T47D (cell line): ENCODE results near the gene UGT1A1.
"Not testable (repeated sequence)": the region's sequence is repeated elsewhere in the genome, so short reads cannot be mapped to it uniquely, and the experiment has no call there.

Source experiments
- DNase-seq, 2 experiments: peaks; one replicate each; pipeline versions ENCODE4 v3.0.0 to v3.0.0-alpha.2; 2011 to 2012; ENCODE audit warnings: low read depth in 1 of 2, low spot score in 1 of 2
- JUND ChIP-seq: IDR thresholded peaks from 2 replicates; pipeline ENCODE4 v1.6.1; 2012; ENCODE audit warnings: low read depth
- in situ Hi-C: cut with HindIII; loops from 2 replicates; pipeline ENCODE4 v1.10.0; 2016; ENCODE audit warnings: low sequenced_read_pairs, low pct_unique_long_range_greater_than_20kb

UGT1A1 gene

GRCh38 chr2:233746475-233747282 lies 13.4 kb upstream of the UGT1A1 start:
- in situ Hi-C loops, result no loop called here
- TF ChIP-seq JUND, result no peak

GRCh38 chr2:233747283-233747544 lies 12.9 kb upstream of the UGT1A1 start:
- DNase-seq, result no peak
- TF ChIP-seq JUND, result no peak
- in situ Hi-C loops, result no loop called here

More at GRCh38 chr2:233746475-233747282, 13.4 kb upstream of the UGT1A1 start:
- DNase-seq, result no peak

GRCh38 chr2:233750689-233751088 lies 9.4 kb upstream of the UGT1A1 start:
- in situ Hi-C loops, DNase-seq: not testable (repeated sequence)

GRCh38 chr2:233751212-233752009 lies 8.7 kb upstream of the UGT1A1 start:
- in situ Hi-C loops, DNase-seq: not testable (repeated sequence)

- in situ Hi-C loops, result no loop called here
- TF ChIP-seq JUND, result no peak
- DNase-seq, result no peak
These were observed 5.0 kb upstream of the UGT1A1 start for GRCh38 chr2:233754872-233755611.

- in situ Hi-C loops, result no loop called here
- no peak for TF ChIP-seq JUND
These were observed 3.5 kb upstream of the UGT1A1 start for GRCh38 chr2:233756429-233757081.

DNA sequence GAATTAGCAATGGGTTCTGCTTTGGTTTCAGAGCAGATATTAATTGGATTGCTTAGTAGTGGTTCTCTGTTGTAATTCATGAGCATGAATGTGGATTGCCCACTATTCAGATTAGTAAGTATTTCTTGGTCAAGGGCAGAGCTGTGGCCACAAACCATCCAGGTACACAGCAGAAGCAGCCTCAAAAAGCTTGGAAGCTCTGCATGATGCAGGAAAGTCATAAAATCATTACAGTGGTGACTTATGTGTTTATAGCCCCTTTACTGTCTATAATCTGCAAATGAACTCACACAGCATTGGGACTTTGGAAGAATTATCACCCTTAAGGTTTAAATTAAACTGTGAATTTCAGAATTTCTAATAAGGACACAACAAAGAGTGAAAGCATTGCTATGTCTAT lies 1.9 kb upstream of the UGT1A1 start:
- no peak for DNase-seq
- in situ Hi-C loops, result no loop called here
- TF ChIP-seq JUND, result no peak

More at GRCh38 chr2:233756429-233757081, 3.5 kb upstream of the UGT1A1 start:
- no peak for DNase-seq

GRCh38 chr2:233758849-233759248 lies 1.2 kb upstream of the UGT1A1 start:
- TF ChIP-seq JUND, result no peak
- in situ Hi-C loops, result no loop called here
- DNase-seq, result no peak

DNA sequence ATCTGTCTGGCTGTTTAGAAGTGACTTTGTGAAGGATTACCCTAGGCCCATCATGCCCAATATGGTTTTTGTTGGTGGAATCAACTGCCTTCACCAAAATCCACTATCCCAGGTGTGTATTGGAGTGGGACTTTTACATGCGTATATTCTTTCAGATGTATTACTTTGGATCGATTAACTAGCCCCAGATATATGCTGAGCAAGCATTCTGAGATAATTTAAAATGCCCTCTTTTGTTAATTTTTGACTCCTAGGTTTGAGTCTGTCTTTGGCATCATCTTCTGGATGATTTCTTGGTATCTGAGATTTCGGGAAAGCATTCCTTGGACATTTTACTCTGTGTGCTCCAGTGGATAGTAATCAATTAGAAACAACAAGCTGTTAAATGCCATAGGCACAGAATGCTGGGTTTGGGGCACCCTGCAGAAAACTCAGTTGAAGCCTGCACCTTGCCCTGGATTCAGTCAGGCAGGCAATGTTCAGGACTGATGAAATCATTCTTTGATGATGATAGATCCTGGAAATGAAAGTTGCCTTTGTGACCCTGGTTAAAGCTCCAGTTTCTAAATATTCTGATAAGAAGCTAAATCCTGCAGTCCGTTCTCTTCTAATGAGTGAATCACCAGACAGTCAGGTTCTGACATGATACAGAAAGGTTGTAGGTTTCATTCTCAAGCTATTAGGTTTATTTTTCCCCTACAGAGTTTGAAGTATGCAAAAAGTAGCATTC lies 1.1 kb downstream of the UGT1A1 start:
- in situ Hi-C loops, result no loop called here
- TF ChIP-seq JUND, result no peak
- DNase-seq, result no peak

- no peak for TF ChIP-seq JUND
- in situ Hi-C loops, result no loop called here
- no peak for DNase-seq
These were observed 4.2 kb downstream of the UGT1A1 start for GRCh38 chr2:233764264-233764663.

DNA sequence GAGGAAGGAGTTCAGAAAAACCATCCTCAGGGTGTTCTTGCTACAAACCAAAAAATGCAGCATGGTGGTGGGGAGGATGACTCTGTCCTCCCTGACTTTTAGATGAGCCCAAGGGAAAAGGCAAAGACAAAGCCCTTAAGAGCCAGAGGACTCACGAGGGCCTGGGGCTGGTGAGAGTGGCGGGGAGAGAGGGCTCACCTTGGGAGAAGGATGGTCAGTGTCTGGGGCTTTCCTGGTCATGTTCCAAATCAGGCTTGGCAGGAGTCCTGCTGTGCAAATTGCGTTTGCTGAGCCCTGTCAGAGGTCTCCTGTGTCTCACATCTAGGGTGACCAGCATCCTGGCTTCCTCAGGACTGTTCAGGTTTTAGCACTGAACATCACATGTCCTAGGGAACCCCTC lies 4.7 kb downstream of the UGT1A1 start:
- no peak for DNase-seq
- TF ChIP-seq JUND, result no peak
- in situ Hi-C loops, result no loop called here

DNA sequence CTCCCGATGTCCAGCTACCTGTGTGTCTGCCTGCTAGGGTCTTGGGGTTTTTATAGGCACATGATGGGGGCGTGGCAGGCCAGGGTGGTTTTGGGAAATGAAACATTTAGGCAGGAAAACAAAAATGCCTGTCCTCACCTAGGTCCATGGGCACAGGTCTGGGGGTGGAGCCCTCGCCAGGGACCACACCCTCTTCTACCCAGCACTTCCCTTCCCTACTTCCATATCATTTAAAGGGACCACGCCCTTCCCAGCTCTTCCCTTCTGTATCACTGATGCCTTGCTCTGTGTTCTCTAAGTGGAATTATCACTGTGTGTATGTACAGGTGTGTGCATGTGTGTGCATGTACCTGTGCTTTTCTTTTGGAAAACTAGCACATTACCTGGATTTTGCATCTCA lies 6.3 kb downstream of the UGT1A1 start:
- no peak for TF ChIP-seq JUND
- no peak for DNase-seq
- in situ Hi-C loops, result no loop called here
